ENCODE measurements around the gene NAMPT.

The NAMPT gene

DNA sequence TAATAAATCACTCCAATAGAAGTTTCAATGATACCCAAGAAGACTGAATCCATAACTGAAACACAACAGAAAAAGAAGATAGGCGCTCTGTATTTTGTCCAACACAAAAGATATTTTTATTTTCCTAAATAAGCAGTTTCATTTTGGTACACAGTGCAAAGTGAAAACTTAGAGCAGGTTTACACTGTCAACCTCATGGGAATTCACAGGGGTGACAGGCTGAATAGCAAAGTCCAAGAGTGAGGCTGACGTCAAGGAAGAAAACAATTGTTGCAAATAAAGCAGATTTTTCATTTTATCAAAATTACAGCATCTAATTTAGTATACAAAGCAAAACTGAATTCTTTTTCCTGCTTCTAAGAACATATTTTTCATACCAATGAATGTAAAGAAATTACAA lies 28.6 kb downstream of the NAMPT start:
- Histone ChIP-seq H3K4me3 (replicated peaks; ENCODE audit: insufficient read depth, low read length) (no peak overlapping the region), H3K27ac (replicated peaks) (no peak overlapping the region), H3K27me3 (ENCODE audit: insufficient read depth, poor library complexity, severe bottlenecking) (no peaks in the 10 kb centered on the region)
- TF ChIP-seq CTCF (IDR thresholded peaks at IDR 0.05; ENCODE audit: insufficient read depth, low read length) (no peak), SPI1 (IDR thresholded peaks at IDR 0.05; ENCODE audit: borderline replicate concordance, low read depth) (no peak), GABPA (IDR thresholded peaks at IDR 0.05; ENCODE audit: low read depth) (no peak), POLR2AphosphoS5 (IDR thresholded peaks at IDR 0.05; ENCODE audit: low read depth) (no peak), REST (IDR thresholded peaks at IDR 0.05; ENCODE audit: insufficient replicate concordance, low read depth) (no peak)
- DNase-seq (ENCODE audit: low read depth in 1 of 2, low spot score in 1 of 2), result no peak

- no peak overlapping the region for H3K27ac ChIP-seq (replicated peaks)
- no peak for TF ChIP-seq REST (IDR thresholded peaks at IDR 0.05; ENCODE audit: insufficient replicate concordance, low read depth)
- TF ChIP-seq GABPA (IDR thresholded peaks at IDR 0.05; ENCODE audit: low read depth), result no peak
- TF ChIP-seq SPI1 (IDR thresholded peaks at IDR 0.05; ENCODE audit: borderline replicate concordance, low read depth), result no peak
- TF ChIP-seq POLR2AphosphoS5 (IDR thresholded peaks at IDR 0.05; ENCODE audit: low read depth), result no peak
- no peak for TF ChIP-seq CTCF (IDR thresholded peaks at IDR 0.05; ENCODE audit: insufficient read depth, low read length)
- no peak overlapping the region for H3K4me3 ChIP-seq (replicated peaks; ENCODE audit: insufficient read depth, low read length)
- no peaks in the 10 kb centered on the region for H3K27me3 ChIP-seq (ENCODE audit: insufficient read depth, poor library complexity, severe bottlenecking)
- DNase-seq (ENCODE audit: low read depth in 1 of 2, low spot score in 1 of 2), result no peak
These were observed 29.5 kb downstream of the NAMPT start for GRCh38 chr7:106255246-106255645.

- TF ChIP-seq REST (IDR thresholded peaks at IDR 0.05; ENCODE audit: insufficient replicate concordance, low read depth), result no peak
- no peak for TF ChIP-seq POLR2AphosphoS5 (IDR thresholded peaks at IDR 0.05; ENCODE audit: low read depth)
- TF ChIP-seq CTCF (IDR thresholded peaks at IDR 0.05; ENCODE audit: insufficient read depth, low read length), result no peak
- TF ChIP-seq GABPA (IDR thresholded peaks at IDR 0.05; ENCODE audit: low read depth), result no peak
- no peak for TF ChIP-seq SPI1 (IDR thresholded peaks at IDR 0.05; ENCODE audit: borderline replicate concordance, low read depth)
- no peak overlapping the region for H3K27ac ChIP-seq (replicated peaks)
- no peak overlapping the region for H3K4me3 ChIP-seq (replicated peaks; ENCODE audit: insufficient read depth, low read length)
- no peaks in the 10 kb centered on the region for H3K27me3 ChIP-seq (ENCODE audit: insufficient read depth, poor library complexity, severe bottlenecking)
- no peak for DNase-seq (ENCODE audit: low read depth in 1 of 2, low spot score in 1 of 2)
These were observed 30.2 kb downstream of the NAMPT start for GRCh38 chr7:106254525-106255116.
